ENCODE data around the gene INHA.

The INHA gene

GRCh38 chr2:219570194-219570923 lies 1.8 kb upstream of the INHA start:
- Histone ChIP-seq H3K4me2 (peak overlapping the region; percentile 90 to 99 (median 96)), H3K36me3 (peaks cover 0 to 29% (median 15%) of the 10 kb centered on the region in 11 experiments; a peak in 13 of 22 replicates), H3K4me3 (peak overlapping the region; percentile 72 to 89 (median 81)), H3K27me3 (peaks cover 0 to 13% (median 0%) of the 10 kb centered on the region in 11 experiments; a peak in 5 of 22 replicates), H3K9ac (peak overlapping the region; percentile 82 to 97 (median 87)), H4K20me1 (peaks cover 0 to 49% (median 23%) of the 10 kb centered on the region in 11 experiments; a peak in 15 of 22 replicates), H3K4me1 (peaks cover 11 to 48% (median 37%) of the 10 kb centered on the region in 10 experiments; a peak in 19 of 20 replicates), H3K27ac (peak overlapping the region; percentile 71 to 89 (median 81)), H3K9me3 (replicated peaks in 1 of 11) (no peaks in the 10 kb centered on the region)
- no peak for TF ChIP-seq Cebpa-rat (IDR thresholded peaks at IDR 0.05)

- peaks cover 0 to 13% (median 0%) of the 10 kb centered on the region in 11 experiments; a peak in 5 of 22 replicates for H3K27me3 ChIP-seq
- H3K27ac ChIP-seq = peak overlapping the region; percentile 71 to 89 (median 81)
- H3K4me3 ChIP-seq = peak overlapping the region; percentile 72 to 89 (median 81)
- H3K9ac ChIP-seq = peak overlapping the region; percentile 82 to 97 (median 87)
- H3K36me3 ChIP-seq = peaks cover 0 to 23% (median 14%) of the 10 kb centered on the region in 11 experiments; a peak in 12 of 22 replicates
- H3K4me1 ChIP-seq = peaks cover 11 to 47% (median 37%) of the 10 kb centered on the region in 10 experiments; a peak in 19 of 20 replicates
- no peaks in the 10 kb centered on the region for H3K9me3 ChIP-seq (replicated peaks in 1 of 11)
- H3K4me2 ChIP-seq = peak overlapping the region; percentile 90 to 99 (median 96)
- H4K20me1 ChIP-seq = peaks cover 0 to 44% (median 23%) of the 10 kb centered on the region in 11 experiments; a peak in 15 of 22 replicates
- no peak for TF ChIP-seq Cebpa-rat (IDR thresholded peaks at IDR 0.05)
These were observed 1.2 kb upstream of the INHA start for GRCh38 chr2:219570924-219571310.

GRCh38 chr2:219571311-219572236 lies 536 bp upstream of the INHA start, which contains the start of gene OBSL1:
TSS of gene OBSL1 (minus strand) at chr2:219571539. CDS start at chr2:219571232, 307 bp downstream.
- Histone ChIP-seq H3K4me3 (peak within 1 kb of the TSS; percentile 72 to 89 (median 81)), H3K36me3 (peaks cover 0 to 17% (median 11%) of the 10 kb centered on the region in 11 experiments; a peak in 11 of 22 replicates), H4K20me1 (peaks cover 0 to 39% (median 23%) of the 10 kb centered on the region in 11 experiments; a peak in 15 of 22 replicates), H3K27me3 (peaks cover 0 to 13% (median 0%) of the 10 kb centered on the region in 11 experiments; a peak in 5 of 22 replicates), H3K4me1 (peaks cover 11 to 41% (median 32%) of the 10 kb centered on the region in 10 experiments; a peak in 19 of 20 replicates), H3K9ac (peak within 1 kb of the TSS; percentile 82 to 97 (median 87)), H3K4me2 (peak within 1 kb of the TSS; percentile 90 to 99 (median 96)), H3K9me3 (replicated peaks in 1 of 11) (no peaks in the 10 kb centered on the region), H3K27ac (peak within 1 kb of the TSS; percentile 71 to 89 (median 81))
- no peak for TF ChIP-seq Cebpa-rat (IDR thresholded peaks at IDR 0.05)

DNA sequence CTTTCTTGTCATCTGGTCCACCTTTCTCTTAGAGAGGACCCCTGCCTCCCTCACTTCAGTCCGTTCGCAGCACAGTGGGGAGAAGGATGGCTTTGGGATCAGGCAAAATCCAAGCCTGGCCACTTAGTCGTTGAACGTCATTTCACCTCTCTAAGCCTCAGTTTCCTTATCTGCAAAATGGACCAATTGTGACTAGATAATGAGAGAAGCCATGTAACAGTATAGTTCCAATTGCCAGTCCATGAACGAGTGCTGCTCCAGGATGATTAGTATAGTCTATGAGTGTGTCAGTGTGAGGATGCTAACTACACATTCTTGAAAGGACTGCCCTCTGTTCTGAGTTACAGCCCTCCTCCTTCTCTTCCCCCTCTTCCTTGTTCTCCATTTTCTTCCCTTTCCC lies 1.1 kb downstream of the INHA start:
- Histone ChIP-seq H3K4me2 (no peak overlapping the region), H3K9me3 (replicated peaks in 1 of 11) (no peaks in the 10 kb centered on the region), H3K36me3 (peaks cover 0 to 3% (median 0%) of the 10 kb centered on the region in 11 experiments; a peak in 2 of 22 replicates), H3K27me3 (peaks cover 0 to 13% (median 0%) of the 10 kb centered on the region in 11 experiments; a peak in 5 of 22 replicates), H4K20me1 (peaks cover 0 to 23% (median 16%) of the 10 kb centered on the region in 11 experiments; a peak in 15 of 22 replicates), H3K4me1 (peaks cover 11 to 37% (median 28%) of the 10 kb centered on the region in 10 experiments; a peak in 19 of 20 replicates), H3K9ac (no peak overlapping the region), H3K4me3 (no peak overlapping the region), H3K27ac (no peak overlapping the region)
- no peak for TF ChIP-seq Cebpa-rat (IDR thresholded peaks at IDR 0.05)

GRCh38 chr2:219574484-219575311 lies 2.6 kb downstream of the INHA start:
- Histone ChIP-seq H3K27me3 (peaks cover 0 to 12% (median 0%) of the 10 kb centered on the region in 11 experiments; a peak in 5 of 22 replicates), H3K36me3 (no peaks in the 10 kb centered on the region), H3K9me3 (replicated peaks in 1 of 11) (no peaks in the 10 kb centered on the region), H3K27ac (no peak overlapping the region), H4K20me1 (peaks cover 0 to 9% (median 7%) of the 10 kb centered on the region in 11 experiments; a peak in 13 of 22 replicates), H3K4me3 (no peak overlapping the region), H3K9ac (no peak overlapping the region), H3K4me2 (no peak overlapping the region), H3K4me1 (peaks cover 8 to 23% (median 17%) of the 10 kb centered on the region in 10 experiments; a peak in 19 of 20 replicates)
- TF ChIP-seq Cebpa-rat (IDR thresholded peaks at IDR 0.05) = no peak

DNA sequence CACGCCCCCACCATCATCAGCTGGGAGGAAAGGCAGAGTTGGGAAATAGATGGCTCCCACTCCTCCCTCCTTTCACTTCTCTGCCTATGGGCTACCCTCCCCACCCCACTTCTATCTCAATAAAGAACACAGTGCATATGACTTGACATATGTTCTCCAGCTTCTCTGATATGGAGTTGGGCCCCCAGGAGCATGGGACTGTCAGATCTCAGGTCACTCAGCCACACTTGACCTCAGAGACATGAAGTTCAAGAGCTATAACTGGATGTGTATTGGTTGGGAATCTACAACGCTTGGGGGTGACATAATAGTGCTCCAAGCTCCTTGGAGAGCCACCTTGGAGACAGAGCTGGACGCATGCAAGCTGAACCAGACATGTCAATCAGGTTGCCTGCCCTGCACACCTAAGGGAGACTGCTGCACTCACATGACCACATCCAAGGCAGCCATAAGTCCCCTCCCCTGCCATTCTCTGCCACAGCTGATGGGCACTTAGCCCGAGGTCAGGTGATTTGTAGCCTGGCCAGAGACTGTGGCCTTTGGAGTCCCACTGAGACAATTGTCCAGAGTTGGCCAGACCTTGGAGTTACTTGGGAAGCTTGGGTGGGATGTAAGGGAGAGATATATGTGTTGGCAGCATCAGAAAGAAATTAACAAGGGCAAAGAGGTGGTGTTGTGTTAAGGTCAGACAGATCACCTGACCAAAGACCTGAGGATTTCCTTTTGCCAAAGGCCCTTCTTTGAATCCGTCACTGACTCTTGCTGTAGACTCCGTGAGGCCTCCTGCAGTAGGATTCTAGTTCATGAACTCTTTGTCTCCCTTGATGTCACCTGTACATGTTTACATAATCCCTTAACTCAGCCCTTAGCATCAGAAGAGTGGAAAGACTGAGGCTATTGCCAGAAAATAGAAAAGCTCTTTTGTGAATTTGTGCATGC lies 3.7 kb downstream of the INHA start:
- Histone ChIP-seq H3K4me3 (no peak overlapping the region), H3K27me3 (peaks cover 0 to 1% (median 0%) of the 10 kb centered on the region in 11 experiments; a peak in 2 of 22 replicates), H3K4me1 (peaks cover 0 to 13% (median 7%) of the 10 kb centered on the region in 10 experiments; a peak in 14 of 20 replicates), H3K36me3 (no peaks in the 10 kb centered on the region), H3K4me2 (no peak overlapping the region), H3K27ac (no peak overlapping the region), H3K9me3 (replicated peaks in 1 of 11) (no peaks in the 10 kb centered on the region), H4K20me1 (no peaks in the 10 kb centered on the region), H3K9ac (no peak overlapping the region)
- TF ChIP-seq Cebpa-rat (IDR thresholded peaks at IDR 0.05) = no peak
